IPS-15b (cell line): ENCODE measurements around the gene MEN1.

Experiments
- H3K27me3 ChIP-seq: one replicate; pipeline ENCODE4 v1.6.1; 2013; ENCODE audit warnings: low read length; ENCODE audit not compliant: control insufficient read depth, insufficient read depth
- H3K36me3 ChIP-seq: one replicate; pipeline ENCODE4 v1.6.1; 2013; ENCODE audit warnings: low read length; ENCODE audit not compliant: control insufficient read depth, insufficient read depth
- H3K4me1 ChIP-seq: one replicate; pipeline ENCODE4 v1.6.1; 2013; ENCODE audit warnings: mild to moderate bottlenecking, low read length; ENCODE audit not compliant: control insufficient read depth, insufficient read depth
- H3K4me3 ChIP-seq: one replicate; pipeline ENCODE4 v1.5.1; 2013; ENCODE audit warnings: low read depth, low read length
- H3K9ac ChIP-seq: one replicate; pipeline ENCODE4 v1.6.1; 2013; ENCODE audit warnings: low read depth, mild to moderate bottlenecking, low read length
- H3K9me3 ChIP-seq: one replicate; pipeline ENCODE4 v1.6.1; 2013; ENCODE audit warnings: mild to moderate bottlenecking, low read length; ENCODE audit not compliant: control insufficient read depth, insufficient read depth

MEN1 gene

GRCh38 chr11:64777449-64778222 is 32.7 kb downstream of the MEN1 start:
- Histone ChIP-seq H3K9ac (peak overlapping the region; percentile 80), H3K4me1 (peaks cover 7% of the 10 kb centered on the region), H3K4me3 (peak overlapping the region; percentile 77), H3K27me3 (no peaks in the 10 kb centered on the region), H3K36me3 (peaks cover 30% of the 10 kb centered on the region), H3K9me3 (no peaks in the 10 kb centered on the region)

DNA sequence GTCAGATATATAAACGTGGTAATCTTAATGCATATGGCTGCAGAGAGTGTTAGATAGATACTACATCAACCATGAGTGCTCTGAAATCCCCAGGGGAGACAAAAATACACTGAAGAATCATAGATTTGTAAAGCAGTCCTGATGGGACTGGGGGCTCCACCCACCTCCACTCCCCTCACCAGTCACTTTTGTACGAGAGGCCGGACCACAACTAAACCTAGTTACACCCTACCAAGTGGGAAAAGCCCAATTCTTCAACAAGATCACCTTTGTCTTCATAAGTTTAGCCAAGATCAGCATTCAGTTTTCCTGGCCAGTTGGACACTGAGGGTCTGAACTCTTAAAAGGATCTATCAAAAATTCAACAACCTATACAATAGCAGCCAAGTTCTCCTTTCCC is 33.5 kb downstream of the MEN1 start:
- H3K9me3 ChIP-seq = no peaks in the 10 kb centered on the region
- peak overlapping the region; percentile 29 for H3K9ac ChIP-seq
- peaks cover 7% of the 10 kb centered on the region for H3K4me1 ChIP-seq
- H3K4me3 ChIP-seq = peak overlapping the region; percentile 77
- H3K36me3 ChIP-seq = peaks cover 33% of the 10 kb centered on the region
- no peaks in the 10 kb centered on the region for H3K27me3 ChIP-seq

- H3K9ac ChIP-seq = peak overlapping the region; percentile 29
- no peaks in the 10 kb centered on the region for H3K27me3 ChIP-seq
- H3K4me1 ChIP-seq = peaks cover 7% of the 10 kb centered on the region
- H3K9me3 ChIP-seq = no peaks in the 10 kb centered on the region
- H3K36me3 ChIP-seq = peaks cover 36% of the 10 kb centered on the region
- H3K4me3 ChIP-seq = peak overlapping the region; percentile 77
Measured at GRCh38 chr11:64776425-64776824, 33.9 kb downstream of the MEN1 start.

DNA sequence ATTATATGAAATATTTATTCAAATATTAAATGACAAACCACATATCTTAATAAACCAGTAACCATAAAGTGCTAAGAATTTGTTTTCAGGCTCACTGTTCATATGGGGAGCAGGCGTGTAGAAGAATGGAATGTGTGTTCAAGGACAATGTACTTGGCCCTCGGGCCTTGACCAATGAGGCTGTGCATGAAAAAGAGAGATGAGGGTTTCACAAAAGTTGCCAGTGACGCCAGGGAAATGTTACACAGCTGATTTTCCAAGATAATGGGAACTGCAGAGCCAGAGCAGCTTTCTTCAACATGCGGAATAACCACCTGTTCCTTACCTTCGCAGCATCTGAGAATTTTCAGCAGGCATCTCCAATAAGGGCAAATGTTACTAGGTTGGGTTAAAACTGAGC is 36.2 kb downstream of the MEN1 start:
- H3K4me1 ChIP-seq = peaks cover 7% of the 10 kb centered on the region
- no peak overlapping the region for H3K4me3 ChIP-seq
- no peaks in the 10 kb centered on the region for H3K9me3 ChIP-seq
- peaks cover 57% of the 10 kb centered on the region for H3K36me3 ChIP-seq
- no peak overlapping the region for H3K9ac ChIP-seq
- H3K27me3 ChIP-seq = no peaks in the 10 kb centered on the region

DNA sequence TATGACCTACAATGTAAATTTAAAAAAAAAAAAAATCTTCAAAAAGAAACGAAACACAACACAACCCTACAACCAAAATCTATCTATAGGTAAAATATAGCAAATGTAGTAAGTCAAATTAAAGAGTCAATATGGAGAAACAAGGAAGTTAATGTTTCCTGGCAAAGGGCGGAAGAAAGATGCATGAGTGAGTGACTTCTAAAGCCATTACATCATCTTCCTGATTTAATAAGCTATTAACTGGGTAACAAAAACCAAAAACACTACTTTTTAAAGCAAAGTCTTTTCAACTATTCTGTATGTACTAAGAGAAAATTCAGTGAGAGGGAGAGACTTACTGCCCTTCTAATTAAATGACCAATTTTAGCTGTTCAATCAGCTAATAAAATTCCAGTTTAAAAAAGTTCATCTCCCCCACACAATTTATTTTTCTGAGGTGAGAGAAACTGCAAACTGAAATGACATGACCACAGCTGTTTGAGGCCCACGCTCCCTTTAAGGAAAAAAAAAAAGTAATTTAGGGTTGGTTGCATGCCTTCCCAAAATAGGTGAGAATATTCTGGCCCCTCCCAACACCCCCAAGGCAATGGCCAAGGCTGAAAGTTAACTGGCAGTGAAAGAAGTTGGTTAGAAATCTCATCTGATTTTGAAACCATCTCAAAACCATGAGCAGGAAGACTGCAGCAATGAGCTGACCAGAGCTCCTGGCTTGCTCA is 37.9 kb downstream of the MEN1 start:
- Histone ChIP-seq H3K4me3 (no peak overlapping the region), H3K36me3 (peaks cover 74% of the 10 kb centered on the region), H3K9ac (no peak overlapping the region), H3K4me1 (peaks cover 7% of the 10 kb centered on the region), H3K27me3 (no peaks in the 10 kb centered on the region), H3K9me3 (no peaks in the 10 kb centered on the region)

DNA sequence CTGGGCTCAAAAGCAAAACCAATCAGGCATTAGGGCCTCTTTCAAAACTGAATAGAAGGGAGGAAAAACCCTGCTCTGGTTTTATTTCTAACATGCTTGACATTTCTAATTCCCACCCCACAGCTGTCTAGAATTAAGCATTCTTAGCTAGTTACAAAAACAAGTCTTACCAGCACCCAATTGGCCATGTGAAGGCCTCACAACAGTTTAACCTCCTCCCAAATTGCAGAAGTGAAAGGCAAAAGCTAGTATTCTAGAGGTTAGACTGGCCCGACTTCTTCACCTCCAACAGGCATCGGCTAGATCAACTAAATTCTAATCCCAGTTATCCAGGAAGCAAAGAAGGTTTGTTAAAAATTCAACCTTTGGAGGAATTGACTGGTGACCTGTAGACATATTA is 38.5 kb downstream of the MEN1 start:
- Histone ChIP-seq H3K9ac (no peak overlapping the region), H3K9me3 (no peaks in the 10 kb centered on the region), H3K27me3 (no peaks in the 10 kb centered on the region), H3K36me3 (peaks cover 80% of the 10 kb centered on the region), H3K4me1 (peaks cover 3% of the 10 kb centered on the region), H3K4me3 (no peak overlapping the region)

GRCh38 chr11:64770120-64770519 is 40.2 kb downstream of the MEN1 start:
- Histone ChIP-seq H3K27me3 (no peaks in the 10 kb centered on the region), H3K36me3 (peaks cover 75% of the 10 kb centered on the region), H3K9me3 (no peaks in the 10 kb centered on the region), H3K4me1 (peaks cover under 1% of the 10 kb centered on the region), H3K4me3 (no peak overlapping the region), H3K9ac (no peak overlapping the region)

DNA sequence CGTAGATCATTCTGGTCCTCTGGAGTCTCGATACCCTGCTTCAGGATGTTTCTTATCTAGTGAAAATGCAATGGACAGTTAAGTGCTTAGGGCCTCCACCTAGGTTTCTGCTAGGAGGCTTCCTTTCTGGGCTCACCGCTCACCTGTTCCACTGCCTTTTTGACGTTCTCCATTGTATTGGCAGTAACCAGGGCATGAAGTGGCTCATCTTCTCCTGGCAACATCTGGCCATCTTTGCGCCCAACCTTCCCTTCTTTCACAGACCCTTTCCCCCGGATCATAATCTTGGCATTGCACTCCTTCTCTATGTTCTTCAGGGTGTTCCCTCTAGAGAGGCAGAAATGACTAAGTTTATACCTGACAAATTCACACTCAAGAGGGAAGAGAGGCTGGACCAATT is 41.1 kb downstream of the MEN1 start:
- Histone ChIP-seq H3K27me3 (no peaks in the 10 kb centered on the region), H3K9ac (no peak overlapping the region), H3K4me1 (peaks cover 8% of the 10 kb centered on the region), H3K9me3 (no peaks in the 10 kb centered on the region), H3K4me3 (no peak overlapping the region), H3K36me3 (peaks cover 77% of the 10 kb centered on the region)

- Histone ChIP-seq H3K4me1 (peaks cover 18% of the 10 kb centered on the region), H3K4me3 (no peak overlapping the region), H3K9ac (no peak overlapping the region)
Measured at GRCh38 chr11:64768300-64768694, 42.1 kb downstream of the MEN1 start.

GRCh38 chr11:64767344-64768299 is 42.7 kb downstream of the MEN1 start:
- Histone ChIP-seq H3K9ac (no peak overlapping the region), H3K4me1 (peaks cover 24% of the 10 kb centered on the region), H3K4me3 (no peak overlapping the region), H3K36me3 (peaks cover 69% of the 10 kb centered on the region), H3K9me3 (no peaks in the 10 kb centered on the region), H3K27me3 (no peaks in the 10 kb centered on the region)

More at GRCh38 chr11:64768300-64768694, 42.1 kb downstream of the MEN1 start:
- H3K9me3 ChIP-seq = no peaks in the 10 kb centered on the region
- no peaks in the 10 kb centered on the region for H3K27me3 ChIP-seq
- H3K36me3 ChIP-seq = peaks cover 74% of the 10 kb centered on the region

DNA sequence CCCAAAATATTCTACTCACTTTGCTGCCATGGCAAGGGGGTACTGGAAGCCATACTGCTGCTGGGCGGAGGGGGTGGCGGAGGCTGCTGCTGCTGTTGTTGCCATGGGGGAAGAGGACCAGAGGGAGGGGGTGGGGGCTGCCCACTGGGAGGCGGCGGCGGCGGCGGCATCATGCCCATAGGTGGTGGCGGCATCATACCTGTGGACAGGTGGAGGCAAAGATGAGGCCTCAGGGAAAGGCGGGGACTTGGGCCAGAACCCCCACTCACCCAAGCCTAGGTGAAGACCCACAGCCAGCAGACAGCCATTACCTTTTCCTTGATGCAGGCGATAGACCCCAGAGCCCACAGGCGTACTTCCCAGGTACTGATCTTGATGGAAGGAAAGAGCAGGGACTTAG is 43.5 kb downstream of the MEN1 start:
- no peaks in the 10 kb centered on the region for H3K9me3 ChIP-seq
- no peak overlapping the region for H3K4me3 ChIP-seq
- H3K27me3 ChIP-seq = no peaks in the 10 kb centered on the region
- peaks cover 69% of the 10 kb centered on the region for H3K36me3 ChIP-seq
- H3K9ac ChIP-seq = no peak overlapping the region
- H3K4me1 ChIP-seq = peaks cover 30% of the 10 kb centered on the region
